ENCODE results near the gene UNC93A.

UNC93A gene

DNA sequence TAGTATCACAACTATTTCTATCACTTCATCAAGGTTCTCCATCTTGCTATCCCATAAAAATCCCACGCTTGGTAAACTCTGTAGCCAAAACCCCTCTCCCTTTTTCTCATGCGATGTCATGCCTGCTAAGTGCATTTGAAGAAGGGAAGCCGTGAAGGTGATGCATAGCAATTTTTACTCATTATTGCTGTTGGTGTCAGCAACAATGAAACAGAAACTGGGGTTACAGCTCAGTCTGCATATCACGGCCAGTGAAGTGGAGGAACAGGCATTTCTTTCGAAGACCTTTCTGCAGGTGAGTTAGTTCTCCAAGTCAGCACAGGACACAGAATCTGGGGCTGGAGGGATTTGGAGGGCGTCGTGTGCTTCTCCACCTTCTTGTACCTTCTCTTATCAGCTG, 5.8 kb downstream of the UNC93A start:
- ChIA-PET POLR2A (ENCODE audit: low non-redundant PET) (no interaction called here), CTCF (no interaction called here)
- no peak for DNase-seq (ENCODE audit: low spot score)
- no peak overlapping the region for H3K27ac ChIP-seq
- TF ChIP-seq, protein P1, sequence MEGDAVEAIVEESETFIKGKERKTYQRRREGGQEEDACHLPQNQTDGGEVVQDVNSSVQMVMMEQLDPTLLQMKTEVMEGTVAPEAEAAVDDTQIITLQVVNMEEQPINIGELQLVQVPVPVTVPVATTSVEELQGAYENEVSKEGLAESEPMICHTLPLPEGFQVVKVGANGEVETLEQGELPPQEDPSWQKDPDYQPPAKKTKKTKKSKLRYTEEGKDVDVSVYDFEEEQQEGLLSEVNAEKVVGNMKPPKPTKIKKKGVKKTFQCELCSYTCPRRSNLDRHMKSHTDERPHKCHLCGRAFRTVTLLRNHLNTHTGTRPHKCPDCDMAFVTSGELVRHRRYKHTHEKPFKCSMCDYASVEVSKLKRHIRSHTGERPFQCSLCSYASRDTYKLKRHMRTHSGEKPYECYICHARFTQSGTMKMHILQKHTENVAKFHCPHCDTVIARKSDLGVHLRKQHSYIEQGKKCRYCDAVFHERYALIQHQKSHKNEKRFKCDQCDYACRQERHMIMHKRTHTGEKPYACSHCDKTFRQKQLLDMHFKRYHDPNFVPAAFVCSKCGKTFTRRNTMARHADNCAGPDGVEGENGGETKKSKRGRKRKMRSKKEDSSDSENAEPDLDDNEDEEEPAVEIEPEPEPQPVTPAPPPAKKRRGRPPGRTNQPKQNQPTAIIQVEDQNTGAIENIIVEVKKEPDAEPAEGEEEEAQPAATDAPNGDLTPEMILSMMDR (conservative IDR thresholded peaks at IDR 0.05; ENCODE audit: low read depth) = no peak

DNA sequence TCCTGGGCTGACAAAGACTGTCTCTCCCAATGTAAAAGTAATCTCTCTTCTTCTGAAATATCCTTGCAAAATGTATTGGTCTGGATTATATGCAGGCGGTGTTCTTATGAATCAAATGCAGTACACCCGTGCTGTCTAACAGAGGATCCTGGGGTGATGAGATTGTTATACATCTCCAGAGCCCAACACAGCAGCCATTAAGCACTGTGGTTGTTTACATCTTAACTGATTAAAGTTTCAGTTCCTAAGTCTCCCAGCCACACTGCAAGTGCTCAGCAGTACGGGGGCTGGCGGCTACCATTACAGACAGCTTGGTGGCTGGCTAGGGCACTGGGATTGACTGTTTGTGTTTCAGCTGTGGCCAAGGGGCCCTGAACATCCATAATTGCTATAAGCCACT, 7.0 kb downstream of the UNC93A start:
- no peak for DNase-seq (ENCODE audit: low spot score)
- no peak overlapping the region for H3K27ac ChIP-seq
- POLR2A ChIA-PET (ENCODE audit: low non-redundant PET) = no interaction called here
- TF ChIP-seq, protein P1 (conservative IDR thresholded peaks at IDR 0.05; ENCODE audit: low read depth) = no peak
- CTCF ChIA-PET = no interaction called here

DNA sequence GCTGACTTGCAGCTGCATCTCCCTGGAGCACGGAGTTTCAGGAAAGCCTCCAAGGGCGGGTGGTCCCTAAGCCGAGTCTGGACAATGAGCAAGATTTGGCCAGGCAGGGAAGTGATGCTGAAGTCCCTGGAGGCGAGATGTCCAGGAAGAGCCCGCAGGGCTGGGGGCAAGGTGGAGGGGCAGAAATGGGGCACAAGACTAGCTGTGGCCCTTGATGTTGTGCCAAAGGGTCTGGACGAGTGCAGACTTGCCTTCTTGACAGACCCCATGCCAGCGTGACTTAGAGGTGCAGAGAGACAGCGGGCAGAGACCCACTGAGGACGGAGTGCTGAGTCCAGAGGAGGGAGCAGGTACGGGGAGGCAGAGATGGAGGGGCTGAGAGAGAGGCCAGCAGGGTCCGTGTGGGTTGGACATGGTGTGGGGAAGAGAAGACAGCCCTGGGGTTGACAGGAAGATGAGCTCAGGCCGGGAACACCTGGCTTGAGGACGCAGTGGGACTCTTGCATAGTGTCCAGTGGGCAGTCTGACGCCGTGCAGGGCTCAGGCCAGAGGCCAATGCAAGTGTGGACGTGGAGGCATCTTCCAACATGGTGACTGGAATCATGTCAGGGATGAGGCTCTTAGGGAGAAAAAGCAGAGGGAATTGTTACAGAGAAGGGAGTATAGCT, 8.7 kb downstream of the UNC93A start:
- CTCF ChIA-PET = interaction anchor here (0.5 to 1.7 kb wide), 2 partner anchors 8 to 52 kb away, joined by 4 to 6 read pairs; no protein-coding TSS in a partner anchor
- TF ChIP-seq, protein P1 (conservative IDR thresholded peaks at IDR 0.05; ENCODE audit: low read depth) = no peak
- H3K27ac ChIP-seq = no peak overlapping the region
- POLR2A ChIA-PET (ENCODE audit: low non-redundant PET) = no interaction called here
- no peak for DNase-seq (ENCODE audit: low spot score)

DNA sequence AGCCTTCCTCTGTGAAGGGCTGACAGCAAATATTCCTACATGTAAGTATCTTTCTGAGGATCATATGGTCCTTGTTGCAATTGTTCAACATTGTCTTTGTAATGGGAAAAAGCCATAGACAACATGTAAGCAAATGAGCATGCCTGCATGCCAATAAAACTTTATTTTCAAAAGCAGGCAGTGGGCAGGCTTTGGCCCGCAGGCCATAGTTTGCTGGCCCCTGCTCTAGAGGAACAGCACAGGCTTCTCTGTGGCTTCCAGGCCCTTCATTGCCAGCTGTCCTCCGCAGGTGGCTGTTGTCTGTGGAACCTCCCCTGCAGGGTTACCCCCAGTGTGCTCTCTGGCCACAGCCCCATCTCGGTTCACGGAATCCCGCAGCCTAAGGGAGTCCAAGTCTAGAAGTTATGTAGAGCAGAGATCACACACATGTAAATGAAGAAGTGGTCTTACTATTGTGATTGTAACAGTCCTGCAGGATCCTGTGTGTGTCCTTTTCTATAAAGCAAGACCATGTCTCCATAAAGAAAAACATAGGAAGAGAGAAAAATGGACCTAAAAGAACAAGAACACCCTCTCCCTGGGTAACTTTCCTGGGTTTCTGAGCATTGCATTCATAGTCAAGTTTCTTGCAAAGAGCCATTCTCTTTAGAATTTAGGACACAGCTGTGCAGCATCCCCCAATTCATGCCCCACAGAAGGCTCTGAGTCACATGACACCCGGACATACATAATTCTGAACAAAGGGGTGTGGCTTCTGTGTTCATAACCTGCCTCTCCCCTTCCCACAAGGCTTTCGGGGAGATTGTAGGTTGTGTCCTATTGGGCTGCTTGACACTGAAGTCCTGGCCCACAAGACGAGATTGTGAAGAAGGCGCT, 10.0 kb downstream of the UNC93A start:
- CTCF ChIA-PET = no interaction called here
- no peak overlapping the region for H3K27ac ChIP-seq
- POLR2A ChIA-PET (ENCODE audit: low non-redundant PET) = no interaction called here
- DNase-seq (ENCODE audit: low spot score) = no peak
- TF ChIP-seq, protein P1 (conservative IDR thresholded peaks at IDR 0.05; ENCODE audit: low read depth) = no peak

DNA sequence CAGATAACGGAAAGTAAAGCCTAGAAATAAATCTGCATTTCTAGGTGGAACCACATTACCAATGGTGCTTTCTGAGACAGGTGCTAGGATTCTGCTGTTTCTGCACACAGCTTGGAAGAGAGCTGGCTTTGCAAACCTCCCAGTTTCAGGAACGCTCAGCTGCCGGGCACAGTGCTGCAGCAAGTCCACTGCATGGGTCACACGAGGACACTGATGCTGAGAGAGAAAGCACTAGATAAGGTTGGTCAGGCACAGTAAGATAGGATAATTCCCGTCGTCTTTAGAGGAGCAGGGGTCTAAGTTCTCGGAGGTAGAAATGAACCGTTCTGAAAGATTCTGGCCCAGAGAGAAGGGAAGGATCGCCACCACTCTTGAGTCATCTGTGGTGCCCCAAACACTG, 11.0 kb downstream of the UNC93A start:
- CTCF ChIA-PET = no interaction called here
- DNase-seq (ENCODE audit: low spot score) = no peak
- no peak overlapping the region for H3K27ac ChIP-seq

DNA sequence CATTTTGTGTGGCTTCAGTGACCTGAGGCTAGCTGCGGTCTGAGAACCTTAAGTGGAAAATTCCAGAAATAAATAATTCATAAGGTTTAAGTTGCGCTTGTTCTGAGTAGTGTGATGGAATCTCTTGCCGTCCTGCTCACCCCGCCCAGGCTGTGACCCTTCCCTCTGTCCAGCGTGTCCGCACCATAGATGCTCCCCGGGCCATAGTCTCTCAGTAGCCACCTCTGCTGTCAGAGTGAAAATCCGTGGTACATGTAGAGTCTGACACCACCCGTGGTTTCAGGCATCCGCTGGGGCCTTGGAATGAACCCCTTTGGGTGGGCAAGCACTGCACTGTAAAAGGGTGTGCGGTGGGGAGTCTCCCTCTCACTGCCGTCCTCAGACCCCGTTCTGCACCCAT, 11.7 kb downstream of the UNC93A start:
- ChIA-PET CTCF (no interaction called here), POLR2A (ENCODE audit: low non-redundant PET) (no interaction called here)
- TF ChIP-seq, protein P1 (conservative IDR thresholded peaks at IDR 0.05; ENCODE audit: low read depth) = no peak
- no peak overlapping the region for H3K27ac ChIP-seq
- DNase-seq (ENCODE audit: low spot score) = no peak

More for the DNA sequence above, 11.0 kb downstream of the UNC93A start:
- POLR2A ChIA-PET (ENCODE audit: low non-redundant PET) = no interaction called here
- TF ChIP-seq, protein P1 (conservative IDR thresholded peaks at IDR 0.05; ENCODE audit: low read depth) = no peak

Measured in RWPE1 (cell line).